MM.1S (cell line): ENCODE data around the gene PEAK1.

Experiments
- EZH2 ChIP-seq: fragments of 300-600 bp; sonication (generic); optimal IDR thresholded peaks from 2 replicates; pipeline ENCODE3; 2017; ENCODE audit warnings: low read depth, mild to moderate bottlenecking, antibody characterized with exemption, low read length, mixed read lengths
- TF ChIP-seq, protein P1 (sequence below): fragments of 300-600 bp; sonication (generic); IDR thresholded peaks from 2 replicates; pipeline ENCODE4 v1.5.1; 2016; ENCODE audit warnings: antibody characterized with exemption, low read length, mixed read lengths

GRCh38 chr15:77454951-77455350 lies 35.0 kb upstream of the PEAK1 start:
- TF ChIP-seq EZH2 = no peak
- TF ChIP-seq, protein P1, sequence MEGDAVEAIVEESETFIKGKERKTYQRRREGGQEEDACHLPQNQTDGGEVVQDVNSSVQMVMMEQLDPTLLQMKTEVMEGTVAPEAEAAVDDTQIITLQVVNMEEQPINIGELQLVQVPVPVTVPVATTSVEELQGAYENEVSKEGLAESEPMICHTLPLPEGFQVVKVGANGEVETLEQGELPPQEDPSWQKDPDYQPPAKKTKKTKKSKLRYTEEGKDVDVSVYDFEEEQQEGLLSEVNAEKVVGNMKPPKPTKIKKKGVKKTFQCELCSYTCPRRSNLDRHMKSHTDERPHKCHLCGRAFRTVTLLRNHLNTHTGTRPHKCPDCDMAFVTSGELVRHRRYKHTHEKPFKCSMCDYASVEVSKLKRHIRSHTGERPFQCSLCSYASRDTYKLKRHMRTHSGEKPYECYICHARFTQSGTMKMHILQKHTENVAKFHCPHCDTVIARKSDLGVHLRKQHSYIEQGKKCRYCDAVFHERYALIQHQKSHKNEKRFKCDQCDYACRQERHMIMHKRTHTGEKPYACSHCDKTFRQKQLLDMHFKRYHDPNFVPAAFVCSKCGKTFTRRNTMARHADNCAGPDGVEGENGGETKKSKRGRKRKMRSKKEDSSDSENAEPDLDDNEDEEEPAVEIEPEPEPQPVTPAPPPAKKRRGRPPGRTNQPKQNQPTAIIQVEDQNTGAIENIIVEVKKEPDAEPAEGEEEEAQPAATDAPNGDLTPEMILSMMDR = no peak
